MG63 (cell line): ENCODE results near the gene SRGAP1. TPM values are rescaled to one million over a fixed set of nuclear protein-coding genes. Genes with fewer than 3 reads are reported as not detected.

Experiments
- DNase-seq: peaks from one replicate; pipeline ENCODE4 v3.0.0-alpha.2; 2020
- H3K27me3 ChIP-seq: fragments of 250-450 bp; sonication (Bioruptor Pico); 2 replicates; pipeline ENCODE4 v1.5.1; 2020; ENCODE audit warnings: mild to moderate bottlenecking, moderate library complexity
- H3K36me3 ChIP-seq: fragments of 250-450 bp; sonication (Bioruptor Pico); 2 replicates; pipeline ENCODE4 v1.5.1; 2020; ENCODE audit warnings: mild to moderate bottlenecking, moderate library complexity
- H3K4me3 ChIP-seq: fragments of 250-450 bp; sonication (Bioruptor Pico); 2 replicates; pipeline ENCODE4 v1.5.1; 2020; ENCODE audit warnings: mild to moderate bottlenecking, moderate library complexity
- H3K9me3 ChIP-seq: fragments of 250-450 bp; sonication (Bioruptor Pico); 2 replicates; pipeline ENCODE4 v1.5.1; 2020; ENCODE audit warnings: mild to moderate bottlenecking, moderate library complexity
- total RNA-seq: library from RNA; depleted of rRNA; stranded (reverse); fragments of >200 nt; shearing (Covaris generic); gene quantifications from 2 replicates; pipeline ENCODE4 v1.2.3, GENCODE V29; 2014; ENCODE audit warnings: low replicate concordance

SRGAP1 gene
- total RNA-seq, 1 experiment from 2014 or later: 0.99 TPM

DNA sequence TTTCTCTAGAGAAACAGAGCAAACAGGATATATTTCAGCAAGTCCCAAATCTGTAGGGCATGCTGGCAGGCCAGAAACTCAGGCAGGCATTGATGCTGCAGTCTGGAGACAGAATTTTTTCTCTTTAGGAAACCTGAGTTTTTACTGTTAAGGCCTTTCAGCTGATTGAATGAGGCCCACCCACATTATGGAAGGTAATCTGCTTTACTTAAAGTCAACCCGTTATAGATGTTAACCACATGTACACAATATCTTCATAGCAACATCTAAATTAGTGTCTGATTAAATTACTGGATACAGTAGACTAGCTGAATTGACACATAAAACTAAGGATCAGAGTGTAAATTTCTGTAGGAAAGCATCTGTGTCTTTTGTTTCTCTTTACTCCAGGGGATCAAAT, 65.2 kb downstream of the SRGAP1 start:
- peaks cover 6% of the 10 kb centered on the region for H3K36me3 ChIP-seq
- no peak overlapping the region for H3K4me3 ChIP-seq
- peaks cover 17% of the 10 kb centered on the region; the same call in 1 of the 2 replicates for H3K9me3 ChIP-seq
- no peak for DNase-seq
- H3K27me3 ChIP-seq: no peaks in the 10 kb centered on the region

- no peaks in the 10 kb centered on the region for H3K27me3 ChIP-seq
- peaks cover 5% of the 10 kb centered on the region for H3K36me3 ChIP-seq
- H3K4me3 ChIP-seq: no peak overlapping the region
- DNase-seq: no peak
- peaks cover 11% of the 10 kb centered on the region; the same call in 1 of the 2 replicates for H3K9me3 ChIP-seq
These were observed 66.8 kb downstream of the SRGAP1 start for GRCh38 chr12:63911341-63911740.

DNA sequence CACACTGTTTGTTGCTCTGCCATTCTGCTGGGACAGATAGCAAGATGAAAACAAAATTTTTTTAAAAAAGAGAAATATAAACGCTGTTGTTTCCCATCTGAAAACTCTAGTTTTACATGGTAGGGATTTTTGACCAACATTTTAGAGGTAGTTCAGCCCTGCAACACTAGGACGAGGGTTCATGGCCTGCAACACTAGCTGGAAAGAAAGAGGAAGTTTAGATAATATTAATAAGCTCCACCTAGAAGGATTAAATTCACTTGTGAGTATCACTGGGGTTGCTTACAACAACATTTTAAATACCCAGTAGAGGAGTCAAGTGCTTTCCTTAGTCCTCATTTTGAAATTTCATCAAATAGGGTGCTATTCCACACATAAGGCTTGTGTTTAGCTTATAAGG, 68.2 kb downstream of the SRGAP1 start:
- H3K9me3 ChIP-seq: peaks cover 4% of the 10 kb centered on the region; the same call in 1 of the 2 replicates
- no peak overlapping the region for H3K4me3 ChIP-seq
- no peak for DNase-seq
- no peaks in the 10 kb centered on the region for H3K27me3 ChIP-seq
- H3K36me3 ChIP-seq: peaks cover 3% of the 10 kb centered on the region; the same call in 1 of the 2 replicates

- Histone ChIP-seq H3K27me3 (no peaks in the 10 kb centered on the region), H3K9me3 (peaks cover 4% of the 10 kb centered on the region; the same call in 1 of the 2 replicates), H3K4me3 (no peak overlapping the region; the same call in 1 of the 2 replicates), H3K36me3 (peaks cover 3% of the 10 kb centered on the region; the same call in 1 of the 2 replicates)
- no peak for DNase-seq
These were observed 69.4 kb downstream of the SRGAP1 start for GRCh38 chr12:63913929-63914328.

DNA sequence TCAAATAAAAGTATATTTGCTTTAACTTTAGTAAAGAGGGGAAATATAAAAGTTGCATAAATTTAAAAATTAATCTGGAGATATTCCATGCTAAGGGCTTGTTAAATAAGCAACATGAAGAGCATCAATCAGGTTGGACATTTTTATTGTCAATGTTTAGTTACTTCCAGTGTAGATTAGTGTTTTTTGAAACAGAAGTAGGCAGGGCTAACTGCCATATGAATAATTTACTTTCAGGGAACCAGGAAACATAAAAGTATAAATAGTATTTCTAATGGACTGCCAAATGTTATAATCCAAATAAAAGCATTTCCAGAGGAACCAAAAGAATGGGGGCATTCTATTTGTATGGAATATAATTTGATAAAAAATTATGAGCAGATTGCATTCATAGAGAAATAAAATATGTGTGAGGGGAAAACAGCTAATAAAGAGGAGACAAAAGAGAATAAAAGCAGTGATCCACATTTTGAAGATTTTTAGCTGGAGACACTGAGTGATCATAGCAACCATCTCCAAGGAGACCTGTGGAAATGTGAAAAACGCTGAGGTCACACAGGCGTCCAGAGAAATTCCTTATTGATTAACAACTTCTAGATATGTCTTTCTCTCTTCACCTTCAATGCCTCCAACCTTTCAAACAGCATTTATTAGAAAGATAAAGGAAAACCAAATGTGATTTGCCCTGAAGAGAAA, 70.8 kb downstream of the SRGAP1 start:
- H3K4me3 ChIP-seq: peak overlapping the region; percentile 12
- H3K36me3 ChIP-seq: peaks cover 3% of the 10 kb centered on the region; the same call in 1 of the 2 replicates
- no peaks in the 10 kb centered on the region for H3K27me3 ChIP-seq
- peaks cover 4% of the 10 kb centered on the region; the same call in 1 of the 2 replicates for H3K9me3 ChIP-seq
- DNase-seq: peak; percentile 38

DNA sequence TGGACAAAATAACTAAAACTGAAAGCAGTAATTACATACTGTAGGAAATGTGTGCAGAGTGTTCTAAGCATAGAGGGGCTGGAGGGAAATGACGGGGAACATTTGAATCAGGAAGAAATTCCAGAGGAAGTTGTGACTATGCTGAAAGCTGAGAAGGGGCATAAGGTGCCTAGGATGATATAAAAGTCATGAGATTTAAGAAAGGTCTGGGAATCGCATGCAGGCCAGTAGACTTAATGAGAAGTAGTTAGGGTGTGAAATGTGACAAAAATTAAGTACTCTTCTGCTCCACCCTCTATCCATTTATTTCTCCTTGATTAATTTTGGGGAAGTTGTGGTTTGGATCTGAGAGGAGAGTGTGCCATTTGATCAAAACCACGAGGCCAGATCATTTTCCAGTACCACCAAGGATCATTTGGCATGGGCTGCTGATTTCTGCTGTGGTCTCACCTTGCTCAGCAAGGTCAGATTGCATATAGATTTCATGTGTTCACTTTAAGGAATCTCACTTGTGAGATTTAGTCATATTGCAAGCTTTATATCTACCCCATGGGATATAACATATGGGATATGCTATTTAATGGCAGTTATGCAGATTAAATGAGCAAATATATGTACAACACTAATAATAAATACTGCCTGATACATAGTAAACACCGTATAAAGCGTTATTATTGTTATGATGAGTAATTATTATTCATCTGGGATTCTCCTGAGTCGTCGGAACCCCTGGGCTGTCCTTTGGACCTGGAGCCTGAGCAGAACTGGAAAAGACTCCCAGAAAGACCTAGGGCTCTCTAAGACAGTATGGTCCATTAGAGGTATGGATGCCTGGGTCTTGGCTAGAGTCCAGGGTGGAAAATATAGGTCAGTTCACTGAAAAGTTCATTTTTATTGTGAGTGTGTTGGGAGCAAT, 72.3 kb downstream of the SRGAP1 start:
- peak; percentile 38 for DNase-seq
- Histone ChIP-seq H3K9me3 (0 out of 2 replicates have a peak, but pooled peaks cover 2% of the 10 kb centered on the region), H3K27me3 (no peaks in the 10 kb centered on the region), H3K4me3 (no peak overlapping the region), H3K36me3 (peaks cover 3% of the 10 kb centered on the region; the same call in 1 of the 2 replicates)

GRCh38 chr12:63917477-63917862, 73.0 kb downstream of the SRGAP1 start:
- no peak overlapping the region for H3K4me3 ChIP-seq
- DNase-seq: no peak
- no peaks in the 10 kb centered on the region for H3K36me3 ChIP-seq
- H3K27me3 ChIP-seq: no peaks in the 10 kb centered on the region
- no peaks in the 10 kb centered on the region for H3K9me3 ChIP-seq

DNA sequence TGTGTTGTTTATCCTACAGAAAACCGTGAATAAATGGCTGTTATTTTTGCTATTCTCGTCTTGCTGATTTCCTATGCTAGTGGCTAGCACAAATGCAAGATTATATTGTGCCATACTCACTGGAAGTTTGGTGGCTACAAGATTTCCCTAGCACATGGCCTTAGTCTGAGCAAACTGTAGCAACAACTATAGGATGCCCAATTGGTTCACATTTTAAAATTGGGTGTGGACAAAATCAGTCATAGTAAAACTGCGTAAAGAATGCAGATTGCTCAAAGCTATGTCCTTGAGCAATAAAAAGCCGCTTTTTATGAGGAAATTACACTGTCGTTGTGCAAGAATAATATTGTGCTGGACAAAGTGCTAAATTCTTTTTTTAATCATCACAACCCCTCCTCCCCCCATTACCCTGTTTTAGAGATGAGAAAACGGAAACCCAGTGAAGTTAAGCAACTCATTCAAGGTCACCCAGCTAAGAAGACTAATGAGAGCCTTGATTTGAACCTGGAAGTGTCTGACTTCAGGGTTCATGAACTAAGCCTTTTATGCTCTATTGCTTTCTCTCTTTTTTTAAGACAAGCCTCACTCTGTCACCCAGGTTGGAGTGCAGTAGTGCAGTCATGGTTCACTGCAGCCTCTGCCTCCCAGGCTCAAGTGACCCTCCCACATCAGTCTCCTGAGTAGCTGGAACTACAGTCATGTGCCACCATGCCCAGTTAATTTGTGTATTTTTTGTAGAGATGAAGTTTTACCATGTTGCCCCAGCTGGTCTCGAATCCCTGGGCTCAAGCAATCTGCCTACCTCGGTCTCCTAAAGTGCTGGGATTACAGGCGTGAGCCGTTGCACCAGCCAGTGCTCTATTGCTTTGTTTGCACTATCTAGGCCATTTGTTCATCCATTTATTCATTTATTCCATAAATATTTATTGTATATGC, 73.6 kb downstream of the SRGAP1 start:
- H3K4me3 ChIP-seq: no peak overlapping the region

GRCh38 chr12:63918800-63919300, 74.3 kb downstream of the SRGAP1 start:
- Histone ChIP-seq H3K9me3 (no peaks in the 10 kb centered on the region), H3K4me3 (no peak overlapping the region), H3K27me3 (no peaks in the 10 kb centered on the region), H3K36me3 (no peaks in the 10 kb centered on the region)
- DNase-seq: peak; percentile 68

More for the DNA sequence above, 73.6 kb downstream of the SRGAP1 start:
- Histone ChIP-seq H3K9me3 (no peaks in the 10 kb centered on the region), H3K36me3 (no peaks in the 10 kb centered on the region), H3K27me3 (no peaks in the 10 kb centered on the region)
- peak; percentile 41 for DNase-seq

DNA sequence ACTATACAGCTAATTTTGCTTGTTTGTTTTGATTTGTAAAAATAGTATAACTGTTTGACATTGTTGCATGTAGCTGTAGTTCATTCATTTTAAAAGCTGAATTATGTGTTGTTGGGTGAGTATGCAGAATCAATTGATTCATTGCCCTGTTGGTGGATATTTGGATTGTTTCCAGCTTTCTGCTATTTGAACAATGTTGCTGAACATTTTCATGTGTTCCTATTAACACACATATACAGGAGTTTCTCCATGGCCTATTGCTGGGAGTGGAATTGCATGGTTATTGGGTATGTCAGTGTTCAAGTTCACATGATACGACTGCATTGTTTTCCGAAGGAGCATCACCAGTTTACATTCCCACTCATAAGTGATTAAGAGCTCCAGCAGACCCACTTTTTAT, 75.3 kb downstream of the SRGAP1 start:
- no peaks in the 10 kb centered on the region for H3K27me3 ChIP-seq
- DNase-seq: no peak
- no peaks in the 10 kb centered on the region for H3K9me3 ChIP-seq
- H3K36me3 ChIP-seq: no peaks in the 10 kb centered on the region
- no peak overlapping the region for H3K4me3 ChIP-seq

- Histone ChIP-seq H3K27me3 (no peaks in the 10 kb centered on the region), H3K4me3 (no peak overlapping the region), H3K36me3 (no peaks in the 10 kb centered on the region), H3K9me3 (no peaks in the 10 kb centered on the region)
- DNase-seq: no peak
These were observed 76.7 kb downstream of the SRGAP1 start for GRCh38 chr12:63921157-63921556.

- no peaks in the 10 kb centered on the region for H3K27me3 ChIP-seq
- no peak overlapping the region for H3K4me3 ChIP-seq
- H3K9me3 ChIP-seq: no peaks in the 10 kb centered on the region
- DNase-seq: no peak
- no peaks in the 10 kb centered on the region for H3K36me3 ChIP-seq
These were observed 78.0 kb downstream of the SRGAP1 start for GRCh38 chr12:63922474-63922873.

GRCh38 chr12:63924781-63925180, 80.3 kb downstream of the SRGAP1 start:
- Histone ChIP-seq H3K9me3 (no peaks in the 10 kb centered on the region), H3K36me3 (no peaks in the 10 kb centered on the region), H3K4me3 (no peak overlapping the region), H3K27me3 (no peaks in the 10 kb centered on the region)
- no peak for DNase-seq

- Histone ChIP-seq H3K4me3 (no peak overlapping the region), H3K36me3 (peaks cover 3% of the 10 kb centered on the region; the same call in 1 of the 2 replicates), H3K27me3 (no peaks in the 10 kb centered on the region), H3K9me3 (no peaks in the 10 kb centered on the region)
- no peak for DNase-seq
These were observed 83.0 kb downstream of the SRGAP1 start for GRCh38 chr12:63927511-63927910.

DNA sequence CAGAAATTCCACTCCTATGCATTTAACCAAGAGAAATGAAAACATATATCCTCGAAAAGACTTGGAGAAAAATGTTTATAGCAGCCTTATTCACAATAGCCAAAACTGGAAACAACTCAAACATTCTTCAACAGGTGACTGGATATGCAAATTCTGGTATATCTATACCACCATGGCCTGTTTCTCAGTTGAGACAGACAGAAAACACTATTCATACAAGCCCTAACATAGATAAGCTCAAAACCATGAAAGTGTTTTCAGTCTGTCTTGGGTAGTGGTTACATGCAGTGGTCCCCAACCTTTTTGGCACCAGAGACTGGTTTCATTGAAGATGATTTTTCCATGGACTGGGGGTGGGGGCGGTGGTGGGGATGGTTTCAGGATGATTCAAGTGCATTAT, 83.8 kb downstream of the SRGAP1 start:
- H3K27me3 ChIP-seq: no peaks in the 10 kb centered on the region
- no peaks in the 10 kb centered on the region for H3K9me3 ChIP-seq
- H3K4me3 ChIP-seq: no peak overlapping the region
- DNase-seq: no peak
- peaks cover 3% of the 10 kb centered on the region for H3K36me3 ChIP-seq

GRCh38 chr12:63929426-63929825, 84.9 kb downstream of the SRGAP1 start:
- no peak for DNase-seq
- H3K4me3 ChIP-seq: no peak overlapping the region
- H3K36me3 ChIP-seq: peaks cover 3% of the 10 kb centered on the region
- H3K27me3 ChIP-seq: no peaks in the 10 kb centered on the region
- H3K9me3 ChIP-seq: no peaks in the 10 kb centered on the region
